D721Med (cell line): ENCODE measurements around the gene FAT3.

Experiments
- DNase-seq: peaks from one replicate; pipeline ENCODE4 v3.0.0; 2011; ENCODE audit warnings: low spot score; ENCODE audit not compliant: insufficient read length
- FAIRE-seq: peaks from 2 replicates; lab custom pipeline; 2011; peaks lifted over from hg19 to GRCh38; lab: Jason Lieb, UNC
- TF ChIP-seq, protein P1 (sequence below): IDR thresholded peaks from 2 replicates; pipeline ENCODE4 v1.5.1; 2012; ENCODE audit warnings: mild to moderate bottlenecking, control low read depth; ENCODE audit not compliant: insufficient read depth; ENCODE audit errors: missing control alignments

Gene FAT3

DNA sequence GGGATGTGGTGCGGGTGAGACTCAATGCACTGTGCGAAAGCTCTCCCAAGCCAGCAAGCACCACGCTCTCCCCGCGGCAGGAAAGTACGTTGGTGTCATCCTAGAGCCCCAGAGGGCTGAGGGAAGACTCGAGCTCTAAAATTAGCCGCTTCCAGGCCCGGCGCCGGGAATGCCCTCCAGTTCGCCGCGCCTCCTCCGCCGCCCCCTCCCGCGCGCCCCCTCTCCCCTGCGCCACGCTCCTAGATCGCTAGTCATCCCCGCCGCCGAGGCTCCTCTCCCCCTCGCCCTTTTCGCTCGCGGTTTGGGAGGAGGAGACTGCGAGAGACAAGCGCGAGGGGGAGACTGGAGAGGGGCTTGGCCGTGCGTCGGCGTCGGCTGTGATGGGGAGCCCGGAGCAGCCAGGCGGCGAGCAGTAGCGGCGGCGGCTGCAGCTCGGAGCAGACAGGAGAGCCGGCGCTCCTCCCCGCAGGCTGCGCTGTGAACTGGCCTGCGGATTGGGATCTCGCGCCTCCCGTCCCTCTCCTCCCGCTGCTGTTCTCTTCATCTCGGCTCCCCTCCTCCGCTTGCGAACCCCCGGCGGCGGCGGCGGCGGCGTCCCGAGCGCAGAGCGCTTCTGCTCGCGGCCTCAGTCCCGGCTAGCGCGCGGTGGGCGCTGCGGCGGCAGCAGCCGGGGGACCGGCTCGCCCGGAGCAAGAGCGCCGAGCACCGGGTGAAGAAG lies at the start of gene FAT3:
TSS of gene FAT3 (plus strand) at position 412 of the 718 bp plus-strand sequence. CDS start 127,295 bp downstream, outside the sequence.
- TF ChIP-seq, protein P1, sequence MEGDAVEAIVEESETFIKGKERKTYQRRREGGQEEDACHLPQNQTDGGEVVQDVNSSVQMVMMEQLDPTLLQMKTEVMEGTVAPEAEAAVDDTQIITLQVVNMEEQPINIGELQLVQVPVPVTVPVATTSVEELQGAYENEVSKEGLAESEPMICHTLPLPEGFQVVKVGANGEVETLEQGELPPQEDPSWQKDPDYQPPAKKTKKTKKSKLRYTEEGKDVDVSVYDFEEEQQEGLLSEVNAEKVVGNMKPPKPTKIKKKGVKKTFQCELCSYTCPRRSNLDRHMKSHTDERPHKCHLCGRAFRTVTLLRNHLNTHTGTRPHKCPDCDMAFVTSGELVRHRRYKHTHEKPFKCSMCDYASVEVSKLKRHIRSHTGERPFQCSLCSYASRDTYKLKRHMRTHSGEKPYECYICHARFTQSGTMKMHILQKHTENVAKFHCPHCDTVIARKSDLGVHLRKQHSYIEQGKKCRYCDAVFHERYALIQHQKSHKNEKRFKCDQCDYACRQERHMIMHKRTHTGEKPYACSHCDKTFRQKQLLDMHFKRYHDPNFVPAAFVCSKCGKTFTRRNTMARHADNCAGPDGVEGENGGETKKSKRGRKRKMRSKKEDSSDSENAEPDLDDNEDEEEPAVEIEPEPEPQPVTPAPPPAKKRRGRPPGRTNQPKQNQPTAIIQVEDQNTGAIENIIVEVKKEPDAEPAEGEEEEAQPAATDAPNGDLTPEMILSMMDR = no peak
- no peak for DNase-seq
- FAIRE-seq = no peak

DNA sequence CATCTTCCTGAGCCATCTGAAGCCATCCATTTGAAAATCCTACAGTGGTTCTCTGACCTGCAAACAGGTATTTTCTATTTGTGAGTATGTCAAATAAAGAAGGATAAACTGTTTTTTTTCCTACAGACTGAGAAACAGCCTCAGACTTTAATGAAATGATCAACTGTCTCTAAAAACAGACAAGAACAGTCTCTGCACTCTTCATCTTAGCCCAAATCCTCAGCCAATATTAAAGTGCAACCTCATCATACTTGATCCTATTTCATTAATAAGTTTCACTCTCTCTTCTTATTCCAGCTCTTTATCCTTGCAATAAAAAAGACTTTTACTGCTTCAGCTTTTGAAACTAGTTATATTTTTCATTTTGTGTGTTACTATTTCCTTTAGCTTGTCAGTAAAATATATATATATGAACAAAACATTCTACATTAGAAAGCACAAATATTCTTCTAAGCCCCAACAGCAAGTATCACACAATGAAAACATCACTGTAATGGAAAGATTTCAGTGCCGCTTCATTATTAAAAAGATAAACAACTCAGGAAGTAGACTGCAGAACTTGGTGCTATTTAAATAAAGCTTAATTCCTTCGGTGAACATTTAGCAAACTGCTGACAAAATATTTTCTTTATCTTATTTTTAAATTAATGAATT lies 45.5 kb upstream of the FAT3 start:
- FAIRE-seq = no peak
- TF ChIP-seq, protein P1 = no peak
- DNase-seq = no peak

DNA sequence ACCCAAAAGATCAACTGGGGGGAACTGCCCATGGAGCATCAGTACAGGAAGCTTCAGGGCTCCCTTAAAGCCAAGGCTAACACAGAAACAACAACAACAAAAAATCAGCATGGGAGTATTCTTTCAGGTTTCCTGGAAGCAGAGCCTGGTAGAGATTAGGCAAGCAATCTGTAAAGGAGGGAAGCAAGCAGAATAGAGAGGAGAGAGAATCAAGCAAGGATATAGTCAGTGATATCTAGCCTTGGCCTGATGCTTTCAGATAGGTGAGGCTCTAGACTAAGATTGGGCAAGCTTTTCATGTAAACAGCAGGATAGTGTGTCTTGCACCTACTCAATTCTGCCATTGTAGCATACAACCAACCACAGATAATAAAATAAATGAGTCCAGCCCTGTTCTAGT lies 44.4 kb upstream of the FAT3 start:
- TF ChIP-seq, protein P1 = no peak
- FAIRE-seq (no peak), DNase-seq (no peak)

DNA sequence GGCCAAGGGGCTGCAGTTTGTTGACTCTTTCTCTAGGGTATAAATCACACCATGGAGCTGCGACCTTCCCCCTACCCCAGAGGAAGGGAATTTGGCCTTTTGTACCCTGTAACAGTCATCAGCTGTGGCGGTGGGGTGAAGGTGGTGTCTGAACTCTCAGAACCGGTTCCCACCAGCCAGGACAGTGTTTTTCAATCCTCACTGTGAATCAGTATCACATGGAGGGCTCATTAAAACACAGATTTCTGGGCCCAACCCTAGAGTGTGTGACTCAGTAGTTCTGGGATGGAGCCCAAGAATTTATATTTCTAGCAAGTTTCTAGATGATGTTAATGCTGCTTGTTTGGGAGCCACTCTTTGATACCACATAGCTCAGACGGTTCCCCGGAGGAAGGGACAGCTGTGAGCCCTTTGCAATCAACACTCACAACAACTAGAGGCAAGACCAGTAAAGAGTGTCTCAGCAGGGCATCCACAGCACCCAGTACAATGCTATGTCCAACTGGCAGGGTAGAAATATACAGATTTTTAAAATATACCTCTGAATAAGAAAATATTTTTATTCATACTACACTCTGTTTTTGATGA lies 43.9 kb upstream of the FAT3 start:
- FAIRE-seq (no peak), DNase-seq (no peak)
- TF ChIP-seq, protein P1 = no peak

DNA sequence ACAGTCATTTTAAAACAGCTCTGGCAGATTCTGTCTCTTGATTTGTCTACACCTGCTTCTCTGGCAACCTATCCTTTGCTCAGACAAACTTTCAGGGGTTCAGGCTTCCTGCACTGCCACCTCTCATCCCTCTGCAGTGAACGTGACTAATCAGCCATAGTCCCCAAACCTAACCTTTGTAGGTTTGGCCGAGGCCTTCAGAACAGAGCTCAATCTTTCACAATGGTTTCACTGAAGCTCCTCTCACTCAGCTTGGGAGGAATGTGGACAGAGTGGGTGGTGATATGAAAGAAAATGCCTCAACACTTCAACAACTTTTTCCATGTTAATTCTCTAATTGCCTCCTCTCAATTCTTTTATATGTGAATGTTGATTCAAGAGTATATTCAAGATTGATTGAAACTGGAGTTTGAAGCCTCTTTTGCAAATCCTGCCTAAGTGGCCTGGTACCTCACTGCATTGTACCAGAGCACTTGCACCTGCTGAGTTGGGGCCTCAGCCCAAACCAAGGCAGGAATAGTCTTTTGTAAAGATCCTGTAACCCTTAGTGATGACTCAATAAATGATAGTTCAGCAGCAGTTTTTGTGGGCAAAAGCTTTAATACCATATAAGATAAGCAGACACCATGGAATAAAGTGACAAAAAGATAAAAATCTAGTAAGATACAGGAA lies 33.9 kb upstream of the FAT3 start:
- TF ChIP-seq, protein P1 = no peak
- no peak for DNase-seq
- no peak for FAIRE-seq

DNA sequence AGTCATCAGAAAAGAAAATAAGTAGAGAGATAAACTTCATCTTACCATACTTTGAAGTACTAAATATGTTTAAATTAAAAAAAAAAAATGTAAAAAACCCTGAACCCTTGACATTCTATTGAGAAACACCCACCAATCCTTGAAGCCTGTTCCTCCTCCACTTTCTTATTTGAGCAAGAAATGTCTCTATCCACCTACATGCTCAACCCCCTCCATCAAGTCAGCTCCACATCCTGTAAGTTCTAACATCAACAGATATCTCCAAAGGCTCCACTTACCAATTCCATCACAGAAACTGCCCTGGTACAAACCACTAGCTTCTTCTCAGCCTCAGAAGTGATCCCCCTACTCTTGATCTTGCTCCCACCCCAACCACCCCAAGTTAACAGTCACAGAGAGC lies 32.5 kb upstream of the FAT3 start:
- no peak for DNase-seq
- no peak for FAIRE-seq

More for the DNA sequence above, 32.5 kb upstream of the FAT3 start:
- TF ChIP-seq, protein P1 = no peak
